ENCODE data around the gene PARVB. TPM values are rescaled to one million over a fixed set of nuclear protein-coding genes. Genes with fewer than 3 reads are reported as not detected.

Gene PARVB
- total RNA-seq, 1 donor from 2014 or later = 122 TPM

DNA sequence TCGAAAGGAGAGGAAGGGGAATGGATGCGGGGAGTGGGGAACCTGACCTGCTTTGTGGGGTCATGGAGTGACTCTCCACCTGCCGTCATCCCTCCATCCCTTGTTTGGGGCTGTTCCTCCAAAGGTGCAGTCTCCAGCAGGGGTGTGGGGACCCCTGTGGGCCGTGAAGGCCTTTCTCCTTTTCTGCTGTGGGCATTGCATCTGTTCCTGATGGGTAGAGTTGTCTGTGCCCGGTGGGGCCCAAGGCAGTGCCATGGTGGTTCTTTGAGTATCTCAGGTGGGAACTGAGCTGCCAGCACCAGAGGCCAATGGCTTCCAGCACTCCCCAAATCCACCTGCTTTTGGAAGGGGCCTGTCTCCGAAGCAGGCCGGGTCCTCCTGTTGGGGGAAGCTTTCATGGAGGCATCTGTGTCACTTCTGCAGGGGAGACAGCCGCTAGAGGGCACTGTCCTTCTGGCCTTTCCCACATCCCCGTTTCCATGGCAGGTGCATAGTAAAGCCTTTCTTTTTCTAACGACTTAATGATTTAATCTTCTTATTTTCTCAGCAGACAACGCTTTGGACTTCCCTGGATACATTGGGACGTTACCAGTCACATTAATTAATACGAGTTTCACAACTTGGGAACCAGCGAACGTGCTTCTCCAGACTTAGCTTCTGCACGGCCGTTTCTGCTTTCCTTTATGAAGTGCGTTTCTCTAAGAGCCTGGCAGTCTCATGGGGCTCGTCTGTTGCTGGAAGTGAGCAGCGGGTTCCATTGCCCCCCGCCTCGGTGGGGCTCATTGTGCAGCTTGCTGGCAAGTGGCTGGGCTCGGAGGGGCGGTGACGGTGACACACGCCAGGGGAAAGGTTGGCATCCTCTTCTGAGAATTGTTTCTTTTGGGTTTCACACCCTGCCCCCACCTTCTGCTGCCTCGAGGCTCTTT, 57.1 kb downstream of the PARVB start:
- Mint-ChIP-seq H3K36me3 (ENCODE audit: low read depth) (peaks cover 16% of the 10 kb centered on the region), H3K9me3 (no peaks in the 10 kb centered on the region), H3K27ac (no peak overlapping the region), H3K27me3 (ENCODE audit: low read depth) (no peaks in the 10 kb centered on the region), H3K4me1 (ENCODE audit: low read depth) (no peaks in the 10 kb centered on the region), H3K4me3 (ENCODE audit: low read depth) (no peak overlapping the region)
- peak; percentile 43 for DNase-seq (ENCODE audit: low spot score)
- intact Hi-C loops (cut with micrococcal nuclease) = loop anchor here (10.0 kb wide), 2 partner anchors 56 to 544 kb away; partner anchors contain the start of gene PARVB

GRCh38 chr22:44082801-44083200, 58.7 kb downstream of the PARVB start:
- intact Hi-C loops (cut with micrococcal nuclease) = loop anchor here (10.0 kb wide), 2 partner anchors 58 to 542 kb away; partner anchors contain the start of gene PARVB
- no peak for DNase-seq (ENCODE audit: low spot score)
- no peak overlapping the region for H3K4me3 Mint-ChIP-seq (ENCODE audit: low read depth)

GRCh38 chr22:44084044-44084772, 60.1 kb downstream of the PARVB start:
- Mint-ChIP-seq H3K4me1 (ENCODE audit: low read depth) (no peaks in the 10 kb centered on the region), H3K27me3 (ENCODE audit: low read depth) (no peaks in the 10 kb centered on the region), H3K9me3 (no peaks in the 10 kb centered on the region), H3K36me3 (ENCODE audit: low read depth) (peaks cover 26% of the 10 kb centered on the region), H3K4me3 (ENCODE audit: low read depth) (no peak overlapping the region), H3K27ac (no peak overlapping the region)
- intact Hi-C loops (cut with micrococcal nuclease) = loop anchor here (10.0 kb wide), 2 partner anchors 59 to 541 kb away; partner anchors contain the start of gene PARVB
- DNase-seq (ENCODE audit: low spot score) = no peak

More at GRCh38 chr22:44082801-44083200, 58.7 kb downstream of the PARVB start:
- Mint-ChIP-seq H3K27me3 (ENCODE audit: low read depth) (no peaks in the 10 kb centered on the region), H3K36me3 (ENCODE audit: low read depth) (peaks cover 21% of the 10 kb centered on the region), H3K9me3 (no peaks in the 10 kb centered on the region), H3K27ac (no peak overlapping the region), H3K4me1 (ENCODE audit: low read depth) (no peaks in the 10 kb centered on the region)

DNA sequence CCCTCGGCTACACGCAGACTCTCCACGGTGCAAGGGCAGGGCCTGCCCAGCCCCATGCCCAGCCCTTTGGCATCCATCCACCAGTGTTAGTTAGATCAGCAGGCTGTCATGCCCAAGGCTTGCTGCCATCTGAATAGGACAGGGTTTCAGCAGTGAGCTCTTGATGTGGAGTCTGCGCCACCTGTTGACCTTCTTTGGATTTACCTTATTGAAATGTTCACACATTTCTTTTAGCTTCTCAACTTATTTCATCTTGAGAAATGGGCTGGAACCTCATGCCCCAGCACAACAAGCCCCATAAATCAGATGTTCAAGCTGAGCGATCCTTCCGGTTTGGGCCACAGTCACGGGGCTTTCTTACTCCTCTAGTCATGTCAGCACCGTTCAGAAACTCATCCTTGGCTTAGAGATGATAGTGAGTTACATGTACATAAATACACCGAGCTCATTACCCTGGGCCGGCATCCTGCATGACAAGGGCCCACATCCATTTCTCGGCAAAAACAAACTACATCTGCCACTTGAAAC, 61.7 kb downstream of the PARVB start:
- Mint-ChIP-seq H3K4me1 (ENCODE audit: low read depth) (peaks cover 2% of the 10 kb centered on the region), H3K36me3 (ENCODE audit: low read depth) (peaks cover 26% of the 10 kb centered on the region), H3K9me3 (no peaks in the 10 kb centered on the region), H3K4me3 (ENCODE audit: low read depth) (no peak overlapping the region), H3K27me3 (ENCODE audit: low read depth) (no peaks in the 10 kb centered on the region), H3K27ac (no peak overlapping the region)
- peak; percentile 11 for DNase-seq (ENCODE audit: low spot score)
- intact Hi-C loops (cut with micrococcal nuclease) = loop anchor here (1.0 to 10.0 kb wide), 3 partner anchors 61 to 539 kb away; partner anchors contain the start of gene PARVB

GRCh38 chr22:44086271-44087088, 62.4 kb downstream of the PARVB start:
- Mint-ChIP-seq H3K9me3 (no peaks in the 10 kb centered on the region), H3K4me1 (ENCODE audit: low read depth) (peaks cover 8% of the 10 kb centered on the region), H3K27me3 (ENCODE audit: low read depth) (no peaks in the 10 kb centered on the region), H3K27ac (no peak overlapping the region), H3K36me3 (ENCODE audit: low read depth) (peaks cover 26% of the 10 kb centered on the region), H3K4me3 (ENCODE audit: low read depth) (no peak overlapping the region)
- intact Hi-C loops (cut with micrococcal nuclease) = loop anchor here (10.0 kb wide), 2 partner anchors 62 to 538 kb away; partner anchors contain the start of gene PARVB
- DNase-seq (ENCODE audit: low spot score) = no peak

DNA sequence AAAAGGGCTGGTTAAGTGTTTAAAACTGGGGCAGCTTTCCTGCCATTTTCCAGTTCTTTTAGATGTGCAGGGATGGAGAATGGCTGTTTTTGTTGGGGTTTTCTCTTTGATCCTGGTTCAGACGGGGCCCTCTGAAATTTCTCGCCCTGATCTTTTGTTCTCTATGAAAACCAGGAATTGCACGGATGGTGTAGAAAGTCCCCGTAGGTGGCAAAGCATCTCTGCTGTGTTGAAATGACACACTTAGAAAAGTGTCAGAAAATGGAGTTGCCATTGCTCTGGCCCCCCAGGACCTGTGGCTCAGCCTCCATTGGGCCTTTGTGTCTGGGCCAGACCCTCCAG, 63.0 kb downstream of the PARVB start:
- Mint-ChIP-seq H3K4me3 (ENCODE audit: low read depth) (no peak overlapping the region), H3K27me3 (ENCODE audit: low read depth) (no peaks in the 10 kb centered on the region)
- DNase-seq (ENCODE audit: low spot score) = no peak

GRCh38 chr22:44088976-44089570, 65.0 kb downstream of the PARVB start:
- intact Hi-C loops (cut with micrococcal nuclease) = loop anchor here (10.0 kb wide), 2 partner anchors 64 to 536 kb away; partner anchors contain the start of gene PARVB
- peaks cover 10% of the 10 kb centered on the region for H3K4me1 Mint-ChIP-seq (ENCODE audit: low read depth)
- H3K4me3 Mint-ChIP-seq (ENCODE audit: low read depth) = no peak overlapping the region
- H3K27me3 Mint-ChIP-seq (ENCODE audit: low read depth) = no peaks in the 10 kb centered on the region
- H3K9me3 Mint-ChIP-seq = no peaks in the 10 kb centered on the region
- no peak overlapping the region for H3K27ac Mint-ChIP-seq
- no peak for DNase-seq (ENCODE audit: low spot score)
- H3K36me3 Mint-ChIP-seq (ENCODE audit: low read depth) = peaks cover 29% of the 10 kb centered on the region

More for the DNA sequence above, 63.0 kb downstream of the PARVB start:
- H3K36me3 Mint-ChIP-seq (ENCODE audit: low read depth) = peaks cover 26% of the 10 kb centered on the region
- H3K9me3 Mint-ChIP-seq = no peaks in the 10 kb centered on the region
- intact Hi-C loops (cut with micrococcal nuclease) = loop anchor here (10.0 kb wide), 2 partner anchors 62 to 538 kb away; partner anchors contain the start of gene PARVB
- no peak overlapping the region for H3K27ac Mint-ChIP-seq
- peaks cover 10% of the 10 kb centered on the region for H3K4me1 Mint-ChIP-seq (ENCODE audit: low read depth)

DNA sequence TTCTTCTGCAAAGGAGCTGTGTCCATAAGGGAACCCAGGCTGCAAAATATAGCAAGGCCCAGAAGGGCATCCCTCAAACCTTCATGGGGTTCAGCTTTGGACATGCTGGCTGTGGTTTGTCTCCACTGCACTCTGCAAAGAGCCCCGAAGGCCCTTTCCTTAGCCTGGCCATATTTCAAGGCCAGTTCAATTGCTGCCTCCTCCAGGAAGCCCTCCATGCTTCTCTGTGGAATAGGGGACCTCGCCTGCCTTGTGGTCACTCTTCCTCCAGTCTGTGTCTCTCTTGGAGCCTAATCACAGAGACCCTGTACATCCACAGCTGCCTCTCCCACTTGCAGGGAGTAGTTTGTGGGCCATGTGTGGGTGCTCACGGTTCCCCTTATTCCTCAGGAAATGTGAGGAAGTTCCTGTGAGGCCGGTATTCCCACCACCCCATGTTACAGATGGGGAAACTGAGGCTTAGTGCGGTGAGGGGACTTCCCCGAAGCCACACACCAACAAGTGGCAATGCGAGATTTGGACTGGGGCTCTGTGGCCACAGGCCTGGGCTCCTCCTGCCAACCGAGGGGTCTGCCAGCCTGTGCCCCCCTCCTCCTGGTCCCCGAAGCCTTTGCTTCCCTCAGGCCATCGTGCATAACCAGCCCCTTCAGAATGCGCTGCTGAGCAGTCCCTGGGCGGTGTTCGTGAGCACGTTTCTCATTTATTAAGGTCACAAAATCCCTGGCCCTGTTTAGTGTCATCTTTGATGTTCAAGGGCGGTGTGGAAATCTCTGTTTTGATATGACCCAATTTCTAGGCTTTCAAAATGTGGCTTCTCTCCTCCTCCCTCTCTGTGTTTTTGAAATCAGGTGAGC, 65.8 kb downstream of the PARVB start:
- intact Hi-C loops (cut with micrococcal nuclease) = loop anchor here (10.0 kb wide), 2 partner anchors 65 to 535 kb away; partner anchors contain the start of gene PARVB

DNA sequence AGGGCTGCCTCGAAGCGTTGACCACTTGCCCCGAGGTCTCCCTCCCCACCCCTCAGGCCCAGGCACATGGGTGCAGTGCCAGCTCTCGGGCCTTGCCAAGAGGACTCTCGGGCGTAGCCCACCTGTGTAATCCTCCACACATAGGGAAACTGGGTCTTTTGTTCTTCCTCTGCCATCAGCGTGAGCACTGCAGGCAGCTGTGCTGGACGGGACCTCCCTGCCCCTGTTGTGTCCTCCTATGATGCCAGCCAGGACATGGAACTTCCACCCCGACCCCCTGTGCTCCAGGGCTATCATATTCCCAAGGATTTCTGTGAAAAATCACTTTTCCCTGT, 66.4 kb downstream of the PARVB start:
- no peak for DNase-seq (ENCODE audit: low spot score)
- Mint-ChIP-seq H3K27me3 (ENCODE audit: low read depth) (no peaks in the 10 kb centered on the region), H3K4me1 (ENCODE audit: low read depth) (peaks cover 10% of the 10 kb centered on the region), H3K36me3 (ENCODE audit: low read depth) (peaks cover 26% of the 10 kb centered on the region), H3K27ac (no peak overlapping the region), H3K4me3 (ENCODE audit: low read depth) (no peak overlapping the region), H3K9me3 (no peaks in the 10 kb centered on the region)
- intact Hi-C loops (cut with micrococcal nuclease) = no loop called here

More for the DNA sequence above, 65.8 kb downstream of the PARVB start:
- H3K4me3 Mint-ChIP-seq (ENCODE audit: low read depth) = no peak overlapping the region
- H3K36me3 Mint-ChIP-seq (ENCODE audit: low read depth) = peaks cover 26% of the 10 kb centered on the region
- H3K9me3 Mint-ChIP-seq = no peaks in the 10 kb centered on the region
- no peaks in the 10 kb centered on the region for H3K27me3 Mint-ChIP-seq (ENCODE audit: low read depth)
- peaks cover 10% of the 10 kb centered on the region for H3K4me1 Mint-ChIP-seq (ENCODE audit: low read depth)
- no peak for DNase-seq (ENCODE audit: low spot score)
- H3K27ac Mint-ChIP-seq = no peak overlapping the region

DNA sequence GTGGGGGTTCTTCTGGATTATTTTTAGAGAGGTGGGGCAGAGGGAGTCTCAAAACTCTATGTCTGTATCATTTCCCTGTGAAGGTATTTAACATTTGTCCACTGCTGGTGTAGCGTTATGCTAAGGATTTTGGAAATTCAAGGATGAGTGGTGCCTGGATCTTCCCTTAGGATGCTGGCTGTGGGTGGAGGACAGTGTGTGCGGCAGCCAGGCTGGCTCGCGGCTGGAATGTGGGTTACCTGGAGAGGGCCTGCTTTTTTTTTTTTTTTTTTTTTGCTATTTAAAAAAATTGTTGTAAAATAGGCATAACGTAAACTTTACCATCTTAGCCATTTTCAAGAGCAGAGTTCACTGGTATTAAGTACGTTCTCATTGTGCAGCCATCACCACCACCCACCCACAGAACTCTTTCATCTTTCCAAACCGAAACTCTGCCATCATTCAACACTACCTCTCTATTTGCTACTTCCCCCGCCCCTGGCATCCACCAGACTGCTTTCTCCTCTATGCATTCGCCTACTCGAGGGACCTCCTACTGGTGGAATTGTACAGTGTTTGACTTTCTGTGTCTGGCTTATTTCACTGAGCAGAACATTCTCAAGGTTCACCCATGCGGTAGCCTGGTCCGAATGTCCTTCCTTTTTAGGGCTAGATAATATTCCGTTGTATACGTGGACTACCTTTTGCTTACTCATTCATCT, 67.1 kb downstream of the PARVB start:
- DNase-seq (ENCODE audit: low spot score) = peak; percentile 14
- peaks cover 24% of the 10 kb centered on the region for H3K36me3 Mint-ChIP-seq (ENCODE audit: low read depth)
- H3K9me3 Mint-ChIP-seq = no peaks in the 10 kb centered on the region
- intact Hi-C loops (cut with micrococcal nuclease) = no loop called here
- peaks cover 10% of the 10 kb centered on the region for H3K4me1 Mint-ChIP-seq (ENCODE audit: low read depth)
- H3K27me3 Mint-ChIP-seq (ENCODE audit: low read depth) = no peaks in the 10 kb centered on the region
- no peak overlapping the region for H3K4me3 Mint-ChIP-seq (ENCODE audit: low read depth)
- H3K27ac Mint-ChIP-seq = no peak overlapping the region

- Mint-ChIP-seq H3K9me3 (no peaks in the 10 kb centered on the region), H3K4me3 (ENCODE audit: low read depth) (no peak overlapping the region), H3K27ac (no peak overlapping the region), H3K36me3 (ENCODE audit: low read depth) (peaks cover 23% of the 10 kb centered on the region), H3K4me1 (ENCODE audit: low read depth) (peaks cover 10% of the 10 kb centered on the region), H3K27me3 (ENCODE audit: low read depth) (no peaks in the 10 kb centered on the region)
- no peak for DNase-seq (ENCODE audit: low spot score)
- intact Hi-C loops (cut with micrococcal nuclease) = no loop called here
Measured at GRCh38 chr22:44091751-44092150, 67.6 kb downstream of the PARVB start.

All from activated T-helper 2 cell treated with anti-CD3 and anti-CD28 coated beads, Interferon-gamma antibody, Interleukin-2, Interleukin-4, amounts not matched to agents 10 μg/mL and 5 μg/mL and 100 μg/mL, durations not matched to agents 14 hours and 24 hours and 36 hours (primary cell).